Prostate gland (tissue), 2 donors: ENCODE results near the gene TMX3.

ENCODE experiments used
- POLR2A ChIP-seq: fragments of 450-650 bp; IDR thresholded peaks from one replicate; pipeline ENCODE4 v1.6.1; 2016; ENCODE audit warnings: antibody characterized with exemption, mild to moderate bottlenecking
- POLR2AphosphoS5 ChIP-seq: sonication (generic); formaldehyde crosslinking; IDR thresholded peaks from one replicate; pipeline ENCODE4 v1.6.1; 2017; ENCODE audit warnings: antibody characterized with exemption
- TF ChIP-seq, protein P1 (sequence below), 4 experiments: fragments of 200-600 bp in 2 of 4; fragments of 450-650 bp in 2 of 4; sonication (generic) in 2 of 4; IDR thresholded peaks; 1 replicate in 3 of 4; 2 replicates in 1 of 4; pipeline ENCODE4 v1.5.1; 2016 to 2019; ENCODE audit warnings: antibody characterized with exemption in 4 of 4, mild to moderate bottlenecking in 2 of 4, moderate library complexity in 2 of 4

DNA sequence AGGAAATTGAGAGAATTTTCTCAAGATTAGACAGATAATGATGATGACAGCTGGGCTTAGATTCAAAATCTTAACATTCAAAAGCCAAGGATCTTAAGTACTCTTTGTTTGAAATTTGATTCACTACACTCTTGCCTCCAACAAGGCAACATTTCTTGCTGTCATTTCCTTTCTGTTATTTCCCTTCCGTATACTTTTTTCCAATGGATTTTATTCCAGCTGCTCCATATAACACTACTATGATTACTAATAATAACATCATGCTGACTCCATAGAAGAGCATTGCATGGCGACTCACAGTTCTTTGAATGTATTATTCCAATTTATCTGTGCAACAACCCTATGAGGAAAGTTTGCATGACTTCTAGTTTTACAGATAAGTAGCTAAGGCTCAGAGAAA is 49.1 kb upstream of the TMX3 start:
- TF ChIP-seq, protein P1, sequence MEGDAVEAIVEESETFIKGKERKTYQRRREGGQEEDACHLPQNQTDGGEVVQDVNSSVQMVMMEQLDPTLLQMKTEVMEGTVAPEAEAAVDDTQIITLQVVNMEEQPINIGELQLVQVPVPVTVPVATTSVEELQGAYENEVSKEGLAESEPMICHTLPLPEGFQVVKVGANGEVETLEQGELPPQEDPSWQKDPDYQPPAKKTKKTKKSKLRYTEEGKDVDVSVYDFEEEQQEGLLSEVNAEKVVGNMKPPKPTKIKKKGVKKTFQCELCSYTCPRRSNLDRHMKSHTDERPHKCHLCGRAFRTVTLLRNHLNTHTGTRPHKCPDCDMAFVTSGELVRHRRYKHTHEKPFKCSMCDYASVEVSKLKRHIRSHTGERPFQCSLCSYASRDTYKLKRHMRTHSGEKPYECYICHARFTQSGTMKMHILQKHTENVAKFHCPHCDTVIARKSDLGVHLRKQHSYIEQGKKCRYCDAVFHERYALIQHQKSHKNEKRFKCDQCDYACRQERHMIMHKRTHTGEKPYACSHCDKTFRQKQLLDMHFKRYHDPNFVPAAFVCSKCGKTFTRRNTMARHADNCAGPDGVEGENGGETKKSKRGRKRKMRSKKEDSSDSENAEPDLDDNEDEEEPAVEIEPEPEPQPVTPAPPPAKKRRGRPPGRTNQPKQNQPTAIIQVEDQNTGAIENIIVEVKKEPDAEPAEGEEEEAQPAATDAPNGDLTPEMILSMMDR (IDR thresholded peaks at IDR 0.05) = no peak
- TF ChIP-seq POLR2A (no peak), POLR2AphosphoS5 (no peak)
